ENCODE data around the gene NR2F1-AS1.

GRCh38 chr5:93601071-93601801, 20.2 kb upstream of the NR2F1-AS1 start:
- no peak for TF ChIP-seq FOS (IDR thresholded peaks at IDR 0.05; ENCODE audit: low read depth, low read length)
- TF ChIP-seq, protein P1, sequence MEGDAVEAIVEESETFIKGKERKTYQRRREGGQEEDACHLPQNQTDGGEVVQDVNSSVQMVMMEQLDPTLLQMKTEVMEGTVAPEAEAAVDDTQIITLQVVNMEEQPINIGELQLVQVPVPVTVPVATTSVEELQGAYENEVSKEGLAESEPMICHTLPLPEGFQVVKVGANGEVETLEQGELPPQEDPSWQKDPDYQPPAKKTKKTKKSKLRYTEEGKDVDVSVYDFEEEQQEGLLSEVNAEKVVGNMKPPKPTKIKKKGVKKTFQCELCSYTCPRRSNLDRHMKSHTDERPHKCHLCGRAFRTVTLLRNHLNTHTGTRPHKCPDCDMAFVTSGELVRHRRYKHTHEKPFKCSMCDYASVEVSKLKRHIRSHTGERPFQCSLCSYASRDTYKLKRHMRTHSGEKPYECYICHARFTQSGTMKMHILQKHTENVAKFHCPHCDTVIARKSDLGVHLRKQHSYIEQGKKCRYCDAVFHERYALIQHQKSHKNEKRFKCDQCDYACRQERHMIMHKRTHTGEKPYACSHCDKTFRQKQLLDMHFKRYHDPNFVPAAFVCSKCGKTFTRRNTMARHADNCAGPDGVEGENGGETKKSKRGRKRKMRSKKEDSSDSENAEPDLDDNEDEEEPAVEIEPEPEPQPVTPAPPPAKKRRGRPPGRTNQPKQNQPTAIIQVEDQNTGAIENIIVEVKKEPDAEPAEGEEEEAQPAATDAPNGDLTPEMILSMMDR (conservative IDR thresholded peaks at IDR 0.05; ENCODE audit: low read depth, low read length): no peak
- no peak for TF ChIP-seq MAFK (IDR thresholded peaks at IDR 0.05; ENCODE audit: low read depth, low read length)
- no peak for TF ChIP-seq POLR2A (IDR thresholded peaks at IDR 0.05; ENCODE audit: low read depth, low read length)
- no peak for TF ChIP-seq RAD21 (IDR thresholded peaks at IDR 0.05; ENCODE audit: low read length)

All from IMR-90 (cell line).